K562 (cell line): Measurements from ENCODE around the gene ERP44. TPM values are rescaled to one million over a fixed set of nuclear protein-coding genes. Genes with fewer than 3 reads are reported as not detected.
A peak's percentile ranks its signal among the peaks of the same experiment; 100 is the strongest.

Experiments
- HBP1 ChIP-seq: fragments of 450-650 bp; formaldehyde crosslinking; IDR thresholded peaks from 2 replicates; pipeline ENCODE4 v1.4.0; 2022; ENCODE audit warnings: missing genetic modification characterization
- JUND ChIP-seq, 2 experiments: IDR thresholded peaks; 2 replicates in 1 of 2; 3 replicates in 1 of 2; pipeline ENCODE4 v1.6.1; 2011; ENCODE audit warnings: borderline replicate concordance in 2 of 2, low read depth in 2 of 2, low read length in 2 of 2, improper control_type of control experiment in 1 of 2, missing biosample characterization in 1 of 2, missing genetic modification characterization in 1 of 2, missing genetic modification reagents in 1 of 2
- KAT8 ChIP-seq: fragments of 450-650 bp; IDR thresholded peaks from 2 replicates; pipeline ENCODE4 v1.6.1; 2016; ENCODE audit warnings: low read depth, mild to moderate bottlenecking
- MAFK ChIP-seq: IDR thresholded peaks from 2 replicates; pipeline ENCODE4 v1.6.1; 2011; ENCODE audit warnings: low read length, improper control_type of control experiment
- MBD2 ChIP-seq: sonication (generic); IDR thresholded peaks from 2 replicates; pipeline ENCODE4 v1.6.1; 2016; ENCODE audit warnings: low read depth, borderline replicate concordance
- MLX ChIP-seq, 2 experiments: fragments of 450-650 bp in 1 of 2; sonication (generic) in 1 of 2; formaldehyde crosslinking; conservative IDR thresholded peaks; 2 replicates each; pipeline versions ENCODE4 v1.4.0 to v1.8.1; 2020 to 2022; ENCODE audit warnings: mild to moderate bottlenecking in 1 of 2, missing genetic modification reagents in 1 of 2
- NFIC ChIP-seq: fragments of 450-650 bp; IDR thresholded peaks from 2 replicates; pipeline ENCODE4 v1.6.1; 2017; ENCODE audit warnings: mild to moderate bottlenecking, inconsistent platforms
- PKNOX1 ChIP-seq: fragments of 450-650 bp; IDR thresholded peaks from 2 replicates; pipeline ENCODE4 v1.6.1; 2016
- POLR2AphosphoS5 ChIP-seq: IDR thresholded peaks from 2 replicates; pipeline ENCODE4 v1.6.1; 2011; ENCODE audit warnings: mild to moderate bottlenecking, low read depth, low read length, moderate library complexity; ENCODE audit not compliant: control insufficient read depth, insufficient read depth
- RB1 ChIP-seq: fragments of 450-650 bp; IDR thresholded peaks from 2 replicates; pipeline ENCODE4 v1.6.1; 2017; ENCODE audit warnings: low read depth, mild to moderate bottlenecking
- ZBTB40 ChIP-seq, 2 experiments: fragments of 450-650 bp in 1 of 2; sonication (generic) in 1 of 2; formaldehyde crosslinking in 1 of 2; IDR thresholded peaks; 2 replicates each; pipeline versions ENCODE4 v1.7.1 to v1.9.0; 2016 to 2022; ENCODE audit warnings: inconsistent platforms in 1 of 2, mild to moderate bottlenecking in 1 of 2, missing genetic modification reagents in 1 of 2
- ZNF644 ChIP-seq: fragments of 200-800 bp; sonication (Bioruptor generic); IDR thresholded peaks from 2 replicates; pipeline ENCODE4 v1.6.1; 2016; ENCODE audit warnings: low read depth, missing genetic modification characterization, missing compliant biosample characterization
- polyA plus RNA-seq, 8 experiments: library from polyadenylated mRNA; depleted of rRNA in 4 of 8; stranded (reverse) in 5 of 8; unstranded in 3 of 8; fragments of >200 nt; fragmentation: Nextera tagmentation in 2 of 8; fragmentation: Illumina TruSeq in 1 of 8; extraction: Ambion mirVana in 2 of 8; extraction: Trizol in 1 of 8; gene quantifications; 2 replicates each; pipeline versions ENCODE4 v1.2.1 to v1.2.3, GENCODE V29; 2011 to 2014; ENCODE audit warnings: inconsistent platforms in 1 of 8, missing spikeins in 1 of 8
- total RNA-seq, 7 experiments: library from RNA; depleted of rRNA in 6 of 7; stranded (reverse); fragments of >200 nt in 6 of 7; fragmentation: Illumina TruSeq in 2 of 7; extraction: Trizol in 2 of 7; gene quantifications; 2 replicates each; pipeline versions ENCODE4 v1.2.1 to v1.2.3, GENCODE V29; 2011 to 2021; ENCODE audit warnings: low replicate concordance in 1 of 7

The ERP44 gene
- total and polyA plus RNA-seq, 9 of the 15 experiments (the other 6 are each of a cell fraction or from before 2014, with no cell fraction given) = 9.2 to 23.4 (median 13.6) TPM

- TF ChIP-seq MLX (CRISPR knock-in tag; conservative IDR thresholded peaks at IDR 0.05) = no peak
- TF ChIP-seq PKNOX1 = peak; percentile 82
- no peak for TF ChIP-seq ZBTB40 (IDR thresholded peaks at IDR 0.05)
- no peak for TF ChIP-seq ZBTB40 (CRISPR knock-in tag; IDR thresholded peaks at IDR 0.05)
- TF ChIP-seq MAFK = peak; percentile 32; the same call in 1 of the 2 replicates
- TF ChIP-seq ZNF644 (tag) = no peak
- no peak for TF ChIP-seq RB1
- TF ChIP-seq POLR2AphosphoS5 = no peak
- TF ChIP-seq JUND (IDR thresholded peaks at IDR 0.05; ENCODE audit: borderline replicate concordance, low read depth, low read length) = no peak
- TF ChIP-seq JUND (tag; IDR thresholded peaks at IDR 0.05; ENCODE audit: borderline replicate concordance, low read depth, low read length) = no peak
- no peak for TF ChIP-seq MBD2
- TF ChIP-seq KAT8 = no peak
- no peak for TF ChIP-seq HBP1
- 0 out of 2 replicates have a peak, but pooled peaks have one; percentile 5 for TF ChIP-seq NFIC
Measured at GRCh38 chr9:100072805-100073204, 26.0 kb downstream of the ERP44 start (continued).
